ENCODE results near the gene PANK1.

Gene PANK1

DNA sequence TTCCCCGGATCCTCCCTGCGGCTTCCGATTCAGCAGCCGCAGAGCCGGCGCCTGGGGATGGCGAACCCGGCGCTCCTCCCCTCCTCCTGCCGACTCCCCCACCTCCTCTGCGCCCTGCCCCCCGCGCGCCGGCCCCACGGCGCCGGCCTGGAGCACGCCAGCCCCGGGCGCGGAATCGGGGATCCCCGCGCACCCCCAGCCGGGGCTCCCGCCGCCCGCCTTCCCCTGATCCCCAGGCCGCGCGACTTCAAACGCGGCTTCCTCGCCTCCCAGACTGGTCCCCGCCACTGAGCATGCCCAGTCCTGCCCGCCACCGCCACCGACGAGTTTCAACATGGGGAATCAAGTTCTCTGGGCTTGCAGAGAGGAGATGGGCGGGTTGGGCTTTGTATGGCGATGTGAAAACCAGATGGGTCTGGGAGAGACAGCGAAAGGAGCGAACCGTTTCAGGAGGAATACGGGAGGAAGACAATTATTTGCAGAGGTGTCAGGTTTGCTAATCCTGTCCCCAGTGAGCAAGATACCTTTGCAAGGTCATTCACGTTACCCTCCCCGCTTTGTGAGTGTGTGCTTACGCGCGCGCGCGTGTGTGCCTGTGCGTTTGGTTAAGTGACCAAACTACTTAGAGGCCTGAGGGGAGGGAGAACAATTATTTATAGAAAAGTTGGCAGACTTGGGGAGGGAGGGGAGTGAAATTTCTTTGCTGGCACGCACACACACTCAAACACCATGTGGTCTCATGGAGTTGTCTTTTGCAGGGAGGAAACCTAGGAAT is at the start of gene PANK1:
TSS of gene PANK1 (minus strand) at position 276 of the 775 bp plus-strand sequence. CDS start 351 bp downstream, outside the sequence.
- TF ChIP-seq, protein P1, sequence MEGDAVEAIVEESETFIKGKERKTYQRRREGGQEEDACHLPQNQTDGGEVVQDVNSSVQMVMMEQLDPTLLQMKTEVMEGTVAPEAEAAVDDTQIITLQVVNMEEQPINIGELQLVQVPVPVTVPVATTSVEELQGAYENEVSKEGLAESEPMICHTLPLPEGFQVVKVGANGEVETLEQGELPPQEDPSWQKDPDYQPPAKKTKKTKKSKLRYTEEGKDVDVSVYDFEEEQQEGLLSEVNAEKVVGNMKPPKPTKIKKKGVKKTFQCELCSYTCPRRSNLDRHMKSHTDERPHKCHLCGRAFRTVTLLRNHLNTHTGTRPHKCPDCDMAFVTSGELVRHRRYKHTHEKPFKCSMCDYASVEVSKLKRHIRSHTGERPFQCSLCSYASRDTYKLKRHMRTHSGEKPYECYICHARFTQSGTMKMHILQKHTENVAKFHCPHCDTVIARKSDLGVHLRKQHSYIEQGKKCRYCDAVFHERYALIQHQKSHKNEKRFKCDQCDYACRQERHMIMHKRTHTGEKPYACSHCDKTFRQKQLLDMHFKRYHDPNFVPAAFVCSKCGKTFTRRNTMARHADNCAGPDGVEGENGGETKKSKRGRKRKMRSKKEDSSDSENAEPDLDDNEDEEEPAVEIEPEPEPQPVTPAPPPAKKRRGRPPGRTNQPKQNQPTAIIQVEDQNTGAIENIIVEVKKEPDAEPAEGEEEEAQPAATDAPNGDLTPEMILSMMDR (IDR thresholded peaks at IDR 0.05; ENCODE audit: insufficient read depth, low read depth, low read length, missing control alignments), result no peak
- DNase-seq (ENCODE audit: low read depth), result peak; percentile 98
- peak within 1 kb of the TSS; percentile 79 for H3K4me3 ChIP-seq (ENCODE audit: low read length)

- DNase-seq (ENCODE audit: low read depth), result no peak
- TF ChIP-seq, protein P1 (IDR thresholded peaks at IDR 0.05; ENCODE audit: insufficient read depth, low read depth, low read length, missing control alignments), result no peak
- H3K4me3 ChIP-seq (ENCODE audit: low read length), result no peak overlapping the region
Observed at GRCh38 chr10:89693176-89693575, 48.1 kb upstream of the PANK1 start.

GRCh38 chr10:89692416-89692815 is 47.4 kb upstream of the PANK1 start:
- DNase-seq (ENCODE audit: low read depth), result peak; percentile 53
- H3K4me3 ChIP-seq (ENCODE audit: low read length), result no peak overlapping the region
- TF ChIP-seq, protein P1 (IDR thresholded peaks at IDR 0.05; ENCODE audit: insufficient read depth, low read depth, low read length, missing control alignments), result no peak

- no peak for DNase-seq (ENCODE audit: low read depth)
- TF ChIP-seq, protein P1 (IDR thresholded peaks at IDR 0.05; ENCODE audit: insufficient read depth, low read depth, low read length, missing control alignments), result no peak
- no peak overlapping the region for H3K4me3 ChIP-seq (ENCODE audit: low read length)
Observed at GRCh38 chr10:89690027-89690426, 45.0 kb upstream of the PANK1 start.

- TF ChIP-seq, protein P1 (IDR thresholded peaks at IDR 0.05; ENCODE audit: insufficient read depth, low read depth, low read length, missing control alignments), result no peak
- no peak for DNase-seq (ENCODE audit: low read depth)
- H3K4me3 ChIP-seq (ENCODE audit: low read length), result no peak overlapping the region
Observed at GRCh38 chr10:89685936-89686335, 40.9 kb upstream of the PANK1 start.

GRCh38 chr10:89684604-89685003 is 39.6 kb upstream of the PANK1 start:
- TF ChIP-seq, protein P1 (IDR thresholded peaks at IDR 0.05; ENCODE audit: insufficient read depth, low read depth, low read length, missing control alignments), result no peak
- DNase-seq (ENCODE audit: low read depth), result peak; percentile 73
- no peak overlapping the region for H3K4me3 ChIP-seq (ENCODE audit: low read length)

DNA sequence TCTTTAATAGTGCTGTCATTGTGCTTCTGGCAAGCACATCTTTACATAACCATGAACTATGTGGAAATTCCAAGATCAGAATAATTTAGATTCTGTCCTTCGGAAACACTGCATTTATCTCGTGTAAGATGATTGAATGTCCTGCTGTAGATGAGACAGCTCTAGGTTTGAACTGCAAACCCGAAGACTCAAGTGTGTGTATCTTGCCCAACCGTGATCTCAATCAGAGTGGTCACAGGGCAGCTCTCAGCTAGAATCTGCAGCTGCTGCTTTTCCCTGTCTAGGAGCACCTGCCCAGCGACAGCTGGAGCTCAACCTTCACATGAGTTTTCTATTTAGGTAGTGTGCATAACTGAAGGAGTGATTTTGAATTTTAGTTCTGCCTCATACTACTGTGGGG is 38.8 kb upstream of the PANK1 start:
- no peak for DNase-seq (ENCODE audit: low read depth)
- H3K4me3 ChIP-seq (ENCODE audit: low read length), result no peak overlapping the region
- TF ChIP-seq, protein P1 (IDR thresholded peaks at IDR 0.05; ENCODE audit: insufficient read depth, low read depth, low read length, missing control alignments), result no peak

All from epithelial cell of esophagus (primary cell).